T-cell (primary cell): ENCODE measurements around the gene PARP3. TPM values are rescaled to one million over a fixed set of nuclear protein-coding genes. Genes with fewer than 3 reads are reported as not detected.

Source experiments
- ATAC-seq, 4 experiments: fragments of 200-7000 bp in 3 of 4; fragments of 150-1000 bp in 1 of 4; cut with Tn5 transposase; replicated peaks in 1 of 4; 1 replicate in 3 of 4; 2 replicates in 1 of 4; pipeline ENCODE4 v1.10.0; 2021; ENCODE audit warnings: moderate library complexity in 3 of 4, mild to moderate bottlenecking in 2 of 4, moderate number of reproducible peaks in 1 of 4
- CTCF ChIA-PET, 2 donors: fragments of 300-600 bp; sonication (Branson Sonifier 250); formaldehyde crosslinking; loops; one replicate each; lab custom pipeline; 2022; ENCODE audit warnings: antibody characterized with exemption in 2 of 2; lab: Charles Lee
- POLR2A ChIA-PET, 2 donors: fragments of 300-600 bp; sonication (Branson Sonifier 250); formaldehyde crosslinking; loops; one replicate each; lab custom pipeline; 2022; ENCODE audit warnings: antibody characterized with exemption in 2 of 2; lab: Charles Lee
- DNase-seq, 35 experiments: peaks; one replicate each; pipeline versions ENCODE4 v3.0.0 to v3.0.0-alpha.2; 2013 to 2023
- H3K27ac ChIP-seq: one replicate; pipeline ENCODE4 v1.5.1; 2013; ENCODE audit warnings: low read length
- H3K27me3 ChIP-seq, 2 experiments: replicated peaks in 1 of 2; 1 replicate in 1 of 2; 2 replicates in 1 of 2; pipeline versions ENCODE4 v1.6.1 to v1.7.0; 2013; ENCODE audit warnings: low read length in 1 of 2, mixed read lengths in 1 of 2; ENCODE audit not compliant: control insufficient read depth in 2 of 2, insufficient read depth in 2 of 2; ENCODE audit errors: extremely low read depth in 1 of 2
- H3K36me3 ChIP-seq, 2 donors: 1 replicate in 1 of 2; 2 replicates in 1 of 2; pipeline versions ENCODE4 v1.6.1 to v1.7.0; 2013; ENCODE audit warnings: low read length in 1 of 2; ENCODE audit not compliant: control insufficient read depth in 2 of 2, insufficient read depth in 1 of 2; ENCODE audit errors: extremely low read depth in 1 of 2
- H3K4me1 ChIP-seq, 2 experiments: 1 replicate in 1 of 2; 2 replicates in 1 of 2; pipeline versions ENCODE4 v1.6.1 to v1.7.0; 2013; ENCODE audit warnings: low read length in 2 of 2, mixed read lengths in 1 of 2; ENCODE audit not compliant: insufficient read depth in 2 of 2, control insufficient read depth in 1 of 2; ENCODE audit errors: extremely low read depth in 1 of 2
- H3K4me3 ChIP-seq, 2 donors: 1 replicate in 1 of 2; 2 replicates in 1 of 2; pipeline versions ENCODE4 v1.5.1 to v1.7.0; 2013; ENCODE audit warnings: mild to moderate bottlenecking in 2 of 2, low read length in 1 of 2, moderate library complexity in 1 of 2; ENCODE audit not compliant: control insufficient read depth in 1 of 2; ENCODE audit errors: extremely low read depth in 1 of 2
- H3K9me3 ChIP-seq: 2 replicates; pipeline ENCODE4 v1.7.0; 2013
- H3K27ac Mint-ChIP-seq, 2 donors: one replicate each; pipeline ENCODE4 v1.8.0; 2020 to 2021; ENCODE audit warnings: mild to moderate bottlenecking in 2 of 2, mixed read lengths in 2 of 2
- H3K27me3 Mint-ChIP-seq, 2 donors: one replicate each; pipeline ENCODE4 v1.8.0; 2021 to 2022; ENCODE audit warnings: mixed read lengths in 2 of 2
- H3K36me3 Mint-ChIP-seq: one replicate; pipeline ENCODE4 v1.8.0; 2021; ENCODE audit warnings: mixed read lengths
- H3K4me1 Mint-ChIP-seq, 3 donors: one replicate each; pipeline ENCODE4 v1.8.0; 2020 to 2022; ENCODE audit warnings: mixed read lengths in 3 of 3, mild to moderate bottlenecking in 1 of 3
- H3K4me3 Mint-ChIP-seq, 3 donors: one replicate each; pipeline ENCODE4 v1.8.0; 2020 to 2022; ENCODE audit warnings: mild to moderate bottlenecking in 3 of 3, mixed read lengths in 3 of 3, moderate library complexity in 3 of 3
- H3K9me3 Mint-ChIP-seq, 3 donors: one replicate each; pipeline ENCODE4 v1.8.0; 2020 to 2022; ENCODE audit warnings: mixed read lengths in 3 of 3
- whole genome bisulfite sequencing: methylation state at CpG from one replicate; pipeline ENCODE4 v1.1.5; 2013; ENCODE audit warnings: missing lambda C conversion rate; ENCODE audit not compliant: insufficient coverage; 5-methylcytosine and 5-hydroxymethylcytosine counted together
- total RNA-seq, 35 experiments: library from RNA in 6 of 35; stranded (reverse) in 6 of 35; fragments of 120-200 nt in 1 of 35; gene quantifications; one replicate each; pipeline versions ENCODE4 v1.2.1 to v1.2.4 and lab custom pipeline; 2013 to 2026

Gene PARP3
- total RNA-seq, 5 donors from 2014 or later (not counting 1 experiment from before 2014, with no cell fraction given): 8.7 to 16.3 (median 12.4) TPM

DNA sequence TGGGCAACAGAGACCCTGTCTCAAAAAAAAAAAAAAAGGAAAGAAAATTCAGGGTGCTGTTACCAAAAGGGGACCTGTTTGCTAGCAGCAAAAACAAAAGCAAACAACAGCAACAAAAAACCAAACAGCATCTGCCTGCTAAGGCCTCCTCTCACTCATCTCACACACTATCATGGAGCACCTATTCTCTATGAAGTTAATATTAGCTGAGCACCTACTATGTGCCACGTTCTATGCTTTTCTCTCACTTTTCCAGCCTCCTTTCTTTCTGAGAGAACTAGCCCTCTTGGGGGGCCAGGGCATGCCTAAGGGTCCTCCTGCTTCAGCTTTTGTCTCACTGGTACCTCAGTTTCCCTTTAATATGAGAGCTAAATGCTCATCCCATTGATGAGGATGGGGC lies 12.6 kb downstream of the PARP3 start:
- ATAC-seq: no peak
- peak overlapping the region in 1 of 3 donors; percentile 57 for H3K4me3 Mint-ChIP-seq
- CTCF ChIA-PET: no interaction called here

DNA sequence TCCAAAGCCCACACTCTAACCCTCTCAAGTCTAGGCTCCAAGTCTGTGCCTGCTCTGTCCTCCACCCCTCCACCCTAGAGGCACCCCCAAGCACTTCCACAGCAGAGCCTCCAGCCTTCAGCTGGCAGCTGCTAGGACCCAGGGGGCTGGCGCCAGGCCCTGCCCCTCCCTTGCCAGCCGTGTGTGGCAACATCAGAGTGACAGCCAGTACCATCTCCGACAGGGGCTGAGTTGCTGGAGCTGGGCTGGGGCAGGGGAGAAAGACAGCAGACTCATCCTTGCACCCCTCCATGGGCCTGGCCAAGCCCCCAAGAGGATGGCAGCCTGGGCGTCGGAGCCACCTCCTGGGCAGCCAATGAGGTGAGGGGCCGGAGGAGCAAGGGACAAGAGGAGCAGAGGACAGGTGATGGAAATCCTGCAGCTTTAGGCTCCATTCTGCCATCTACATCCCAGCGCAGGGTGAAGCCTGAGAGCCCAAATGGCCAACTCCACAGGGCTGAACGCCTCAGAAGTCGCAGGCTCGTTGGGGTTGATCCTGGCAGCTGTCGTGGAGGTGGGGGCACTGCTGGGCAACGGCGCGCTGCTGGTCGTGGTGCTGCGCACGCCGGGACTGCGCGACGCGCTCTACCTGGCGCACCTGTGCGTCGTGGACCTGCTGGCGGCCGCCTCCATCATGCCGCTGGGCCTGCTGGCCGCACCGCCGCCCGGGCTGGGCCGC lies 13.2 kb downstream of the PARP3 start, which contains the start of gene GPR62:
GPR62 (plus strand) TSS at position 207 of the 718 bp plus-strand sequence; CDS start at position 479, 272 bp downstream.
- ChIA-PET POLR2A (no interaction called here), CTCF (no interaction called here)
- H3K36me3 Mint-ChIP-seq: peaks cover 15% of the 10 kb centered on the region
- Histone ChIP-seq H3K4me1 (peaks cover 2 to 17% of the 10 kb centered on the region in 2 experiments), H3K9me3 (no peaks in the 10 kb centered on the region), H3K27me3 (peaks cover 3 to 55% of the 10 kb centered on the region in 2 experiments), H3K4me3 (peak within 1 kb of the TSS in 1 of 2 donors; percentile 62), H3K27ac (no peak within 1 kb of the TSS), H3K36me3 (no peaks in the 10 kb centered on the region)
- H3K27me3 Mint-ChIP-seq: peaks cover 20 to 37% of the 10 kb centered on the region in 2 donors
- 46% methylated on average over 33 of the region's 33 CpGs for WGBS
- H3K9me3 Mint-ChIP-seq: no peaks in the 10 kb centered on the region
- H3K27ac Mint-ChIP-seq: no peak within 1 kb of the TSS
- ATAC-seq (peak in 1 of 4 experiments; percentile 9), DNase-seq (no peak)
- peak within 1 kb of the TSS in 2 of 3 donors; percentile 34 to 68 for H3K4me3 Mint-ChIP-seq
- peaks cover 5 to 7% (median 6%) of the 10 kb centered on the region in 3 donors for H3K4me1 Mint-ChIP-seq

More for the DNA sequence above, 12.6 kb downstream of the PARP3 start:
- POLR2A ChIA-PET: no interaction called here
- DNase-seq: no peak
- Histone ChIP-seq H3K27me3 (peaks cover 3 to 49% of the 10 kb centered on the region in 2 experiments), H3K36me3 (no peaks in the 10 kb centered on the region), H3K9me3 (no peaks in the 10 kb centered on the region), H3K27ac (no peak overlapping the region), H3K4me3 (no peak overlapping the region), H3K4me1 (peaks cover 2 to 17% of the 10 kb centered on the region in 2 experiments)
- Mint-ChIP-seq H3K9me3 (no peaks in the 10 kb centered on the region), H3K27me3 (peaks cover 20 to 37% of the 10 kb centered on the region in 2 donors), H3K36me3 (peaks cover 11% of the 10 kb centered on the region), H3K27ac (no peak overlapping the region), H3K4me1 (peaks cover 5 to 7% (median 6%) of the 10 kb centered on the region in 3 donors)
- WGBS: no CpG with 5 or more reads among the region's 1 CpG

DNA sequence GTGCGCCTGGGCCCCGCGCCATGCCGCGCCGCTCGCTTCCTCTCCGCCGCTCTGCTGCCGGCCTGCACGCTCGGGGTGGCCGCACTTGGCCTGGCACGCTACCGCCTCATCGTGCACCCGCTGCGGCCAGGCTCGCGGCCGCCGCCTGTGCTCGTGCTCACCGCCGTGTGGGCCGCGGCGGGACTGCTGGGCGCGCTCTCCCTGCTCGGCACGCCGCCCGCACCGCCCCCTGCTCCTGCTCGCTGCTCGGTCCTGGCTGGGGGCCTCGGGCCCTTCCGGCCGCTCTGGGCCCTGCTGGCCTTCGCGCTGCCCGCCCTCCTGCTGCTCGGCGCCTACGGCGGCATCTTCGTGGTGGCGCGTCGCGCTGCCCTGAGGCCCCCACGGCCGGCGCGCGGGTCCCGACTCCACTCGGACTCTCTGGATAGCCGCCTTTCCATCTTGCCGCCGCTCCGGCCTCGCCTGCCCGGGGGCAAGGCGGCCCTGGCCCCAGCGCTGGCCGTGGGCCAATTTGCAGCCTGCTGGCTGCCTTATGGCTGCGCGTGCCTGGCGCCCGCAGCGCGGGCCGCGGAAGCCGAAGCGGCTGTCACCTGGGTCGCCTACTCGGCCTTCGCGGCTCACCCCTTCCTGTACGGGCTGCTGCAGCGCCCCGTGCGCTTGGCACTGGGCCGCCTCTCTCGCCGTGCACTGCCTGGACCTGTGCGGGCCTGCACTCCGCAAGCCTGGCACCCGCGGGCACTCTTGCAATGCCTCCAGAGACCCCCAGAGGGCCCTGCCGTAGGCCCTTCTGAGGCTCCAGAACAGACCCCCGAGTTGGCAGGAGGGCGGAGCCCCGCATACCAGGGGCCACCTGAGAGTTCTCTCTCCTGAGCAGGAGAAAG lies 14.0 kb downstream of the PARP3 start:
- H3K27me3 ChIP-seq: peaks cover 3 to 55% of the 10 kb centered on the region in 2 experiments
- Mint-ChIP-seq H3K27ac (no peak overlapping the region), H3K4me1 (peaks cover 5 to 7% (median 6%) of the 10 kb centered on the region in 3 donors), H3K27me3 (peaks cover 20 to 37% of the 10 kb centered on the region in 2 donors), H3K36me3 (peaks cover 21% of the 10 kb centered on the region), H3K9me3 (no peaks in the 10 kb centered on the region), H3K4me3 (peak overlapping the region in 2 of 3 donors; percentile 34 to 68)
- peaks cover 2 to 17% of the 10 kb centered on the region in 2 experiments for H3K4me1 ChIP-seq
- ATAC-seq (peak; percentile 75 to 86 (median 80)), DNase-seq (peak in 16 of 35 experiments; percentile 25 to 55 (median 38))
- H3K4me3 ChIP-seq: peak overlapping the region; percentile 10 to 62
- POLR2A ChIA-PET: no interaction called here
- CTCF ChIA-PET: no interaction called here
- no peaks in the 10 kb centered on the region for H3K36me3 ChIP-seq
- 7% methylated on average over 89 of the region's 97 CpGs for WGBS
- no peak overlapping the region for H3K27ac ChIP-seq
- no peaks in the 10 kb centered on the region for H3K9me3 ChIP-seq

DNA sequence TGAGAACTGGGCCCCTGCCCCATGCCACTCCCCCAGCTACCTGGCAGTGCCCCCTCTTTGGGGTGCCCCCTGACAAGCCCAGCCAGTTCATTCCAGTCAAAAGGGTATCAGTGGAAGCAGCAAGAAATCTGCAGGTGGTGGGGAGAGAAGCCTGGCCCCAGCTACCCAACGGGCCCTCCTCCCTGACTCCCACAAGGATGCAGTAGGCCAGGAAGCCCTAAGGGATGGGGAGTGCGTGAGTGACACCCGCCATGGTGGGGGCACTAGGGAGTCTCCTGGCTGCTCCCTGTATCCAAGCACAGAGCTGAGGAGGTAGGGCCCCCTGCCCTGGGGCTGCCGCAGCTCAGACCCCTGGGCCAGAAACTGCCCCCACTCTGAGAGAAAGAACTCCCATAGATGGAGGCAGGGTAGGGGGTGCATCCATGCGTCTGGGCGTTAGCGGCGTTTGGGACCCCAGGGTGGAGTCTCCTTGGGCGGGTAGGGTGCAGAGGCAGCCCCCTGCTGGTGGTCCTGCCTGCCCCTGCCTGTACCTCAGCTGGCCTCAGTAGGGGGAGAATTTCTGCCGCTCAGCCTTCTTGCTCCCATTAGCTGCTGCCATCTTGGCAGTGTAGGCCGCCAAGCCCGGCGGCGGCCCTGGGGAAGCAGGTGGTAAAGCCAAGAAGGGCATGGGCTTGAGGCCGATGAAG lies 15.5 kb downstream of the PARP3 start:
- DNase-seq: no peak
- H3K36me3 Mint-ChIP-seq: peaks cover 22% of the 10 kb centered on the region
- H3K9me3 Mint-ChIP-seq: no peaks in the 10 kb centered on the region
- H3K27ac Mint-ChIP-seq: no peak overlapping the region
- 95% methylated on average over 11 of the region's 15 CpGs for WGBS
- Histone ChIP-seq H3K4me3 (no peak overlapping the region), H3K27ac (no peak overlapping the region), H3K9me3 (no peaks in the 10 kb centered on the region), H3K36me3 (no peaks in the 10 kb centered on the region), H3K27me3 (peaks cover 3 to 55% of the 10 kb centered on the region in 2 experiments), H3K4me1 (peaks cover 2 to 17% of the 10 kb centered on the region in 2 experiments)
- peaks cover 5 to 7% (median 6%) of the 10 kb centered on the region in 3 donors for H3K4me1 Mint-ChIP-seq
- ATAC-seq: no peak
- ChIA-PET CTCF (interaction anchor here in 1 of 2 donors (0.8 kb wide), 1 partner anchor 11 kb away, joined by 3 read pairs; no protein-coding TSS in a partner anchor), POLR2A (no interaction called here)
- H3K27me3 Mint-ChIP-seq: peaks cover 16 to 35% of the 10 kb centered on the region in 2 donors
- H3K4me3 Mint-ChIP-seq: no peak overlapping the region

DNA sequence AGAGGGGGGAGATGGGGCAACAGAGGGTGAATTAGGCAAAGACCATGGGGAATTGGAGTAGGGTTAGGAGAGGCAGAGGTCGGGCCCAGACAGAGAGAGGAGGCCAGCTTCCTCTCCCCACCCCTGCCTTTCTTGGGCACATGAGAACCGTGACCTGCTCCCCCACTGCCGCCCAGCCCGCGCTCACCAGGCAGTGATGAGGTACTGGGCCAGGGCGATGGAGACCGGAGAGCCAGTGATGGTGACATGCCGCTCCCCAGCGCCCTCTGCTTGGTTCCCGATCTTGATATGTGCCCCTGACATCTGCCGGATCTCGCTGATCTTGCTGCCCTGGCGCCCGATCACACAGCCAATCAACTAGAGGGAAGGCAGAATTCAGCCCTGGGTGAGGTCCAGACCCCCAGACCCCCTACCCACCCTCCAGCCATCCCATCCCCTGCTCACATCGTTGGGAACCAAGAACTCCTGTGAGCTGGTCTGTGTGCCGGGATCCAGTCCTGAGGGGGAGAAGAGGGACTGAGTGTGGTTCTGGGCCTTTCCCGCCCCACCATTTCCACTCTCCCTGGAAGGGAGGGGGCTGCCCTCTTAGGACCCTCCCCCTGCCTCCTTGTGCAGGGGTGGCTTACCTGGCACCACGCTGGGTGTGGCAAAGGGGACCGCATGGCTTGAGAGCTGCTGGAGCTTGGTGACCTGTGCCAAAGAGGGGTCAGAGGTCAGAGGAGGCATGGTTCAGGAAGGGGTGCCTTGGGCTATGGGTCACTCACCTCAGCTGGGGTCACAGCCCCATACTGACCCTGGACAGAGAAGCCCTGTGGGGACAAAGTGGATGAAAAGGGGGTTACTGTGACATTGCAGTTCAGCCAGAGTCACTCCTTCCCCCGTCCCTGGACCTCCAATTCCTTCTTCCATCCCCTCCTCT lies 16.7 kb downstream of the PARP3 start:
- DNase-seq (no peak), ATAC-seq (no peak)
- peaks cover 6 to 27% of the 10 kb centered on the region in 2 donors for H3K27me3 Mint-ChIP-seq
- no peak overlapping the region for H3K4me3 Mint-ChIP-seq
- Histone ChIP-seq H3K4me1 (peaks cover 2 to 17% of the 10 kb centered on the region in 2 experiments), H3K4me3 (no peak overlapping the region), H3K36me3 (no peaks in the 10 kb centered on the region), H3K9me3 (no peaks in the 10 kb centered on the region), H3K27me3 (peaks cover 3 to 54% of the 10 kb centered on the region in 2 experiments), H3K27ac (no peak overlapping the region)
- no peaks in the 10 kb centered on the region for H3K9me3 Mint-ChIP-seq
- 98% methylated on average over 7 of the region's 20 CpGs for WGBS
- H3K27ac Mint-ChIP-seq: no peak overlapping the region
- H3K4me1 Mint-ChIP-seq: peaks cover 5 to 7% (median 6%) of the 10 kb centered on the region in 3 donors
- CTCF ChIA-PET: no interaction called here
- H3K36me3 Mint-ChIP-seq: peaks cover 22% of the 10 kb centered on the region
- POLR2A ChIA-PET: no interaction called here
